IMR-90 (cell line): ENCODE results near the gene KPTN.

Experiments used
- BHLHE40 ChIP-seq: fragments of 150-350 bp; IDR thresholded peaks from 2 replicates; pipeline ENCODE4 v1.6.1; 2016; ENCODE audit warnings: mild to moderate bottlenecking, low read depth, low read length
- CEBPB ChIP-seq: IDR thresholded peaks from 2 replicates; pipeline ENCODE4 v1.6.1; 2012; ENCODE audit warnings: low read depth, low read length, improper control_type of control experiment
- CHD1 ChIP-seq: IDR thresholded peaks from 2 replicates; pipeline ENCODE4 v1.6.1; 2012; ENCODE audit warnings: low read depth, low read length, improper control_type of control experiment
- CTCF ChIP-seq: conservative IDR thresholded peaks from 2 replicates; pipeline ENCODE4 v1.5.1; 2012; ENCODE audit warnings: mild to moderate bottlenecking, low read depth, low read length, improper control_type of control experiment
- FOS ChIP-seq: fragments of 150-350 bp; IDR thresholded peaks from 2 replicates; pipeline ENCODE4 v1.6.1; 2016; ENCODE audit warnings: low read depth, low read length
- MAFK ChIP-seq: IDR thresholded peaks from 2 replicates; pipeline ENCODE4 v1.6.1; 2012; ENCODE audit warnings: low read depth, low read length, improper control_type of control experiment
- MXI1 ChIP-seq: IDR thresholded peaks from 2 replicates; pipeline ENCODE4 v1.6.1; 2012; ENCODE audit warnings: low read depth, mild to moderate bottlenecking, low read length, moderate library complexity, borderline replicate concordance
- POLR2A ChIP-seq: IDR thresholded peaks from 2 replicates; pipeline ENCODE4 v1.6.1; 2012; ENCODE audit warnings: mild to moderate bottlenecking, low read depth, low read length
- RAD21 ChIP-seq: IDR thresholded peaks from 2 replicates; pipeline ENCODE4 v1.6.1; 2012; ENCODE audit warnings: low read length, improper control_type of control experiment
- RCOR1 ChIP-seq: IDR thresholded peaks from 2 replicates; pipeline ENCODE4 v1.6.1; 2012; ENCODE audit warnings: mild to moderate bottlenecking, low read length, improper control_type of control experiment; ENCODE audit not compliant: insufficient replicate concordance
- RFX5 ChIP-seq: IDR thresholded peaks from 2 replicates; pipeline ENCODE4 v1.8.0; 2012; ENCODE audit warnings: low read depth, mild to moderate bottlenecking, low read length, moderate library complexity
- SMC3 ChIP-seq: fragments of 150-350 bp; IDR thresholded peaks from 2 replicates; pipeline ENCODE4 v1.6.1; 2016; ENCODE audit warnings: low read depth, mild to moderate bottlenecking, antibody characterized with exemption, low read length, moderate library complexity
- USF2 ChIP-seq: fragments of 150-350 bp; IDR thresholded peaks from 2 replicates; pipeline ENCODE4 v1.6.1; 2017; ENCODE audit warnings: mild to moderate bottlenecking, antibody characterized with exemption, low read length, low read depth

- TF ChIP-seq CTCF: peak; percentile 84
- TF ChIP-seq MAFK: no peak
- peak; percentile 81 for TF ChIP-seq SMC3
- no peak for TF ChIP-seq CEBPB
- TF ChIP-seq RCOR1: no peak
- peak; percentile 81 for TF ChIP-seq RAD21
- TF ChIP-seq POLR2A: no peak
- no peak for TF ChIP-seq MXI1
- no peak for TF ChIP-seq USF2
- TF ChIP-seq CHD1: no peak
- TF ChIP-seq RFX5: no peak
- TF ChIP-seq FOS: no peak
- TF ChIP-seq BHLHE40: no peak
Observed at GRCh38 chr19:47427241-47428176, 56.5 kb downstream of the KPTN start.
